Hippocampal formation (tissue), 2 donors: Measurements from ENCODE around the gene MYO9B.
A peak's percentile ranks its signal among the peaks of the same experiment; 100 is the strongest.

Experiments used
- DNase-seq, 2 donors: peaks; one replicate each; lab custom pipeline; 2025; lab: John Stamatoyannopoulos, UW

Gene MYO9B

GRCh38 chr19:17215127-17215971 lies 139.8 kb downstream of the MYO9B start, which contains the start of gene USE1:
TSS of gene USE1 (plus strand) at chr19:17215357. CDS start at chr19:17215406, 49 bp downstream.
- DNase-seq: peak; percentile 87 to 88

GRCh38 chr19:17216058-17216670 lies 140.6 kb downstream of the MYO9B start:
- no peak for DNase-seq

- no peak for DNase-seq
These were observed 143.7 kb downstream of the MYO9B start for GRCh38 chr19:17219286-17219685.

- DNase-seq: no peak
These were observed 144.7 kb downstream of the MYO9B start for GRCh38 chr19:17220207-17220758.

GRCh38 chr19:17225053-17225452 lies 149.5 kb downstream of the MYO9B start:
- DNase-seq: no peak

- DNase-seq: peak; percentile 97 to 99
These were observed 150.7 kb downstream of the MYO9B start, which contains the start of gene OCEL1 for GRCh38 chr19:17226002-17226933. TSS of gene OCEL1 (plus strand) at chr19:17226226. CDS start at chr19:17226248, 22 bp downstream.

GRCh38 chr19:17227798-17228367 lies 152.3 kb downstream of the MYO9B start:
- DNase-seq: no peak

GRCh38 chr19:17229890-17230289 lies 154.3 kb downstream of the MYO9B start:
- DNase-seq: no peak

GRCh38 chr19:17232258-17232657 lies 156.7 kb downstream of the MYO9B start:
- no peak for DNase-seq

GRCh38 chr19:17234911-17235299 lies 159.3 kb downstream of the MYO9B start:
- no peak for DNase-seq

GRCh38 chr19:17235300-17235970 lies 159.9 kb downstream of the MYO9B start:
- peak; percentile 50 for DNase-seq

- DNase-seq: no peak
These were observed 160.6 kb downstream of the MYO9B start for GRCh38 chr19:17235971-17236777.

GRCh38 chr19:17236811-17237543 lies 161.4 kb downstream of the MYO9B start:
- DNase-seq: no peak

- DNase-seq: no peak
These were observed 162.4 kb downstream of the MYO9B start for GRCh38 chr19:17237747-17238706.

- no peak for DNase-seq
These were observed 164.6 kb downstream of the MYO9B start for GRCh38 chr19:17240062-17240752.

GRCh38 chr19:17240826-17241399 lies 165.3 kb downstream of the MYO9B start:
- no peak for DNase-seq
